ENCODE results near the gene NCMAP. TPM values are rescaled to one million over a fixed set of nuclear protein-coding genes. Genes with fewer than 3 reads are reported as not detected.

Gene NCMAP
- polyA plus RNA-seq, 1 of the 3 experiments (the other 2 are of a cell fraction) = not detected

- Histone ChIP-seq H4K20me1 (ENCODE audit: insufficient read depth) (peaks cover under 1% of the 10 kb centered on the region; the same call in 1 of the 2 replicates), H3K79me2 (ENCODE audit: insufficient read depth) (peaks cover 86% of the 10 kb centered on the region), H3K4me1 (ENCODE audit: control insufficient read depth in 1 of 2, insufficient read depth in 2 of 2, low read depth in 1 of 2, low read length in 1 of 2) (no peaks in the 10 kb centered on the region), H3K27me3 (ENCODE audit: insufficient read depth) (no peaks in the 10 kb centered on the region), H3K4me2 (no peak overlapping the region), H3F3A (replicated peaks; ENCODE audit: insufficient read depth) (peaks cover 41% of the 10 kb centered on the region), H3K27ac (ENCODE audit: low read depth in 2 of 2, low read length in 1 of 2) (no peak overlapping the region), H3K9ac (no peak overlapping the region), H3K9me2 (no peaks in the 10 kb centered on the region), H2AFZ (ENCODE audit: low read depth) (no peak overlapping the region), H3K36me3 (replicated peaks in 1 of 2; ENCODE audit: control insufficient read depth in 1 of 2, insufficient read depth in 2 of 2, low read length in 1 of 2) (peaks cover 90 to 99% of the 10 kb centered on the region in 2 experiments), H3K9me3 (no peaks in the 10 kb centered on the region), H3K4me3 (ENCODE audit: low read depth in 2 of 2, low read length in 1 of 2) (no peak overlapping the region)
- 98% methylated on average over 13 of the region's 13 CpGs for WGBS (ENCODE audit: low lambda C conversion rate)
- CTCF ChIA-PET = no interaction called here
- no peak for DNase-seq
- TF ChIP-seq FOSL2 (IDR thresholded peaks at IDR 0.05; ENCODE audit: borderline replicate concordance, low read depth) = no peak
- no peak for TF ChIP-seq MXI1 (IDR thresholded peaks at IDR 0.05; ENCODE audit: low read depth, low read length)
- TF ChIP-seq REST (IDR thresholded peaks at IDR 0.05; ENCODE audit: low read depth, low read length) = no peak
- TF ChIP-seq SMC3 (IDR thresholded peaks at IDR 0.05; ENCODE audit: low read depth, low read length) = no peak
- no peak for TF ChIP-seq TEAD4 (IDR thresholded peaks at IDR 0.05; ENCODE audit: borderline replicate concordance, insufficient read depth)
- no peak for TF ChIP-seq USF1 (IDR thresholded peaks at IDR 0.05; ENCODE audit: borderline replicate concordance, low read depth)
- TF ChIP-seq ZBTB33 (IDR thresholded peaks at IDR 0.05; ENCODE audit: borderline replicate concordance, low read depth) = no peak
- no peak for TF ChIP-seq RAD21 (IDR thresholded peaks at IDR 0.05; ENCODE audit: low read length)
- no peak for TF ChIP-seq USF2 (IDR thresholded peaks at IDR 0.05; ENCODE audit: borderline replicate concordance, low read depth, low read length)
- no peak for TF ChIP-seq TCF12 (IDR thresholded peaks at IDR 0.05)
- no peak for TF ChIP-seq MAX (IDR thresholded peaks at IDR 0.05; ENCODE audit: low read depth)
- POLR2A ChIA-PET = no interaction called here
Measured at GRCh38 chr1:24652382-24652781, 96.5 kb downstream of the NCMAP start.

All from SK-N-SH (cell line).